Liver (tissue), 9 donors: Measurements from ENCODE around the gene BMPER. TPM values are rescaled to one million over a fixed set of nuclear protein-coding genes. Genes with fewer than 3 reads are reported as not detected.

Experiments
- DNase-seq: peaks from one replicate; pipeline ENCODE4 v3.0.0-alpha.2; 2017; ENCODE audit warnings: low spot score
- H3K27ac ChIP-seq, 2 donors: one replicate each; pipeline ENCODE4 v1.7.0; 2013; ENCODE audit warnings: inconsistent platforms in 2 of 2, low read length in 2 of 2, control low read depth in 1 of 2, low read depth in 1 of 2, mild to moderate bottlenecking in 1 of 2
- H3K27me3 ChIP-seq, 4 donors: one replicate each; pipeline versions ENCODE4 v1.6.1 to v1.7.0; 2013; ENCODE audit warnings: low read length in 3 of 4, inconsistent platforms in 1 of 4, mild to moderate bottlenecking in 1 of 4, moderate library complexity in 1 of 4; ENCODE audit not compliant: control insufficient read depth in 4 of 4, insufficient read depth in 4 of 4
- H3K36me3 ChIP-seq, 4 donors: one replicate each; pipeline versions ENCODE4 v1.6.1 to v1.7.0; 2013; ENCODE audit warnings: low read length in 3 of 4, mild to moderate bottlenecking in 3 of 4, low read depth in 1 of 4, moderate library complexity in 1 of 4; ENCODE audit not compliant: control insufficient read depth in 4 of 4, insufficient read depth in 3 of 4
- H3K4me1 ChIP-seq, 4 donors: one replicate each; pipeline versions ENCODE4 v1.6.1 to v1.7.0; 2013; ENCODE audit warnings: low read length in 3 of 4, mild to moderate bottlenecking in 3 of 4, moderate library complexity in 1 of 4; ENCODE audit not compliant: control insufficient read depth in 4 of 4, insufficient read depth in 4 of 4
- H3K4me3 ChIP-seq, 3 donors: one replicate each; pipeline versions ENCODE4 v1.6.1 to v1.7.0; 2013; ENCODE audit warnings: low read length in 3 of 3, control low read depth in 1 of 3, low read depth in 1 of 3, mild to moderate bottlenecking in 1 of 3
- H3K9ac ChIP-seq, 2 donors: one replicate each; pipeline ENCODE4 v1.7.0; 2013; ENCODE audit warnings: low read length in 2 of 2, mild to moderate bottlenecking in 2 of 2, moderate library complexity in 2 of 2, control low read depth in 1 of 2, low read depth in 1 of 2
- H3K9me3 ChIP-seq, 4 donors: one replicate each; pipeline versions ENCODE4 v1.6.1 to v1.7.0; 2013; ENCODE audit warnings: low read length in 3 of 4; ENCODE audit not compliant: control insufficient read depth in 4 of 4
- ATF3 ChIP-seq: IDR thresholded peaks from 2 replicates; pipeline ENCODE4 v1.6.1; 2016; ENCODE audit warnings: antibody characterized with exemption
- CTCF ChIP-seq: fragments of 150-350 bp; IDR thresholded peaks from 2 replicates; pipeline ENCODE4 v1.5.1; 2017; ENCODE audit warnings: improper control_type of control experiment, low read depth, low read length; ENCODE audit not compliant: missing input control
- EGR1 ChIP-seq, 2 donors: IDR thresholded peaks; 2 replicates each; pipeline ENCODE4 v1.6.1; 2016 to 2018; ENCODE audit warnings: antibody characterized with exemption in 2 of 2, low read depth in 2 of 2
- FOXA1 ChIP-seq: IDR thresholded peaks from 2 replicates; pipeline ENCODE4 v1.6.1; 2016; ENCODE audit warnings: antibody characterized with exemption
- FOXA2 ChIP-seq: IDR thresholded peaks from 2 replicates; pipeline ENCODE4 v1.6.1; 2016; ENCODE audit warnings: antibody characterized with exemption
- GABPA ChIP-seq, 2 donors: IDR thresholded peaks in 1 of 2; conservative IDR thresholded peaks in 1 of 2; 2 replicates each; pipeline ENCODE4 v1.6.1; 2016; ENCODE audit warnings: antibody characterized with exemption in 2 of 2, mild to moderate bottlenecking in 1 of 2, moderate library complexity in 1 of 2
- HNF4A ChIP-seq, 2 donors: conservative IDR thresholded peaks; 2 replicates each; pipeline ENCODE4 v1.6.1; 2016; ENCODE audit warnings: antibody characterized with exemption in 2 of 2, mild to moderate bottlenecking in 2 of 2
- HNF4G ChIP-seq: IDR thresholded peaks from 2 replicates; pipeline ENCODE4 v1.6.1; 2016; ENCODE audit warnings: antibody characterized with exemption
- JUND ChIP-seq, 2 donors: IDR thresholded peaks; 2 replicates each; pipeline ENCODE4 v1.6.1; 2016; ENCODE audit warnings: antibody characterized with exemption in 2 of 2
- NR2F2 ChIP-seq: IDR thresholded peaks from 2 replicates; pipeline ENCODE4 v1.6.1; 2016; ENCODE audit warnings: antibody characterized with exemption
- RAD21 ChIP-seq, 2 donors: IDR thresholded peaks; 2 replicates each; pipeline ENCODE4 v1.6.1; 2016; ENCODE audit warnings: antibody characterized with exemption in 2 of 2, mild to moderate bottlenecking in 2 of 2
- REST ChIP-seq: IDR thresholded peaks from 2 replicates; pipeline ENCODE4 v1.6.1; 2016; ENCODE audit warnings: antibody characterized with exemption, mild to moderate bottlenecking
- RXRA ChIP-seq, 2 donors: IDR thresholded peaks; 2 replicates each; pipeline ENCODE4 v1.6.1; 2017 to 2018; ENCODE audit warnings: antibody characterized with exemption in 2 of 2, mild to moderate bottlenecking in 1 of 2
- SP1 ChIP-seq: IDR thresholded peaks from 2 replicates; pipeline ENCODE4 v1.6.1; 2018; ENCODE audit warnings: antibody characterized with exemption, mild to moderate bottlenecking
- TAF1 ChIP-seq: conservative IDR thresholded peaks from 2 replicates; pipeline ENCODE4 v1.6.1; 2016; ENCODE audit warnings: antibody characterized with exemption, mild to moderate bottlenecking
- YY1 ChIP-seq: IDR thresholded peaks from 2 replicates; pipeline ENCODE4 v1.6.1; 2016; ENCODE audit warnings: antibody characterized with exemption, mild to moderate bottlenecking
- ZBTB33 ChIP-seq: IDR thresholded peaks from 2 replicates; pipeline ENCODE4 v1.6.1; 2016; ENCODE audit warnings: antibody characterized with exemption
- WGBS: extraction: QIAGEN DNeasy Blood & Tissue Kit; methylation state at CpG from one replicate; pipeline ENCODE4 v1.1.7; 2013; 5-methylcytosine and 5-hydroxymethylcytosine counted together
- polyA plus RNA-seq, 2 donors: library from polyadenylated mRNA; stranded (reverse) in 1 of 2; unstranded in 1 of 2; fragments of 200-250 nt in 1 of 2; fragments of >200 nt in 1 of 2; fragmentation: Nextera tagmentation in 1 of 2; extraction: Ambion mirVana in 1 of 2; gene quantifications; one replicate each; pipeline versions ENCODE4 v1.2.1 to v1.2.3, GENCODE V29; 2013 to 2015
- total RNA-seq, 2 donors: library from RNA; depleted of rRNA; stranded (reverse); fragments of >200 nt; gene quantifications; one replicate each; pipeline ENCODE4 v1.2.3, GENCODE V29; 2014
- TF ChIP-seq, protein P1 (sequence below): IDR thresholded peaks from 2 replicates; pipeline ENCODE4 v1.6.1; 2016; ENCODE audit warnings: antibody characterized with exemption
- donor health status: healthy.
- donor health status: healthy.
- donor health status: healthy.
- donor health status: healthy.
- donor health status: healthy.

The BMPER gene
- total and polyA plus RNA-seq, 4 donors = 4.0 to 8.5 (median 6.2) TPM

- H3K36me3 ChIP-seq = no peaks in the 10 kb centered on the region
- WGBS = 52% methylated on average over 4 of the region's 4 CpGs
- TF ChIP-seq SP1 = no peak
- no peak for TF ChIP-seq REST
- no peak for TF ChIP-seq RXRA (IDR thresholded peaks at IDR 0.05)
- TF ChIP-seq EGR1 (IDR thresholded peaks at IDR 0.05; ENCODE audit: low read depth in 2 of 2) = no peak
- TF ChIP-seq GABPA (IDR thresholded peaks at IDR 0.05 in 1 of 2, conservative IDR thresholded peaks at IDR 0.05 in 1 of 2) = no peak
- TF ChIP-seq NR2F2 = no peak
- TF ChIP-seq ZBTB33 = no peak
- TF ChIP-seq RAD21 (IDR thresholded peaks at IDR 0.05) = no peak
- no peak for TF ChIP-seq JUND (IDR thresholded peaks at IDR 0.05)
- TF ChIP-seq, protein P1, sequence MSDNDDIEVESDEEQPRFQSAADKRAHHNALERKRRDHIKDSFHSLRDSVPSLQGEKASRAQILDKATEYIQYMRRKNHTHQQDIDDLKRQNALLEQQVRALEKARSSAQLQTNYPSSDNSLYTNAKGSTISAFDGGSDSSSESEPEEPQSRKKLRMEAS = no peak
- TF ChIP-seq YY1 = no peak
- TF ChIP-seq ATF3 = no peak
Measured at GRCh38 chr7:34135924-34136323, 230.6 kb downstream of the BMPER start.

GRCh38 chr7:34136698-34137097 is 231.4 kb downstream of the BMPER start:
- Histone ChIP-seq H3K4me3 (no peak overlapping the region), H3K4me1 (no peaks in the 10 kb centered on the region), H3K9ac (no peak overlapping the region), H3K27ac (no peak overlapping the region), H3K27me3 (no peaks in the 10 kb centered on the region), H3K36me3 (no peaks in the 10 kb centered on the region), H3K9me3 (no peaks in the 10 kb centered on the region)
- 71% methylated on average over 5 of the region's 5 CpGs for WGBS
- no peak for DNase-seq
- TF ChIP-seq ATF3 (no peak), SP1 (no peak), RAD21 (IDR thresholded peaks at IDR 0.05) (no peak), TAF1 (no peak), NR2F2 (no peak), EGR1 (IDR thresholded peaks at IDR 0.05; ENCODE audit: low read depth in 2 of 2) (no peak), FOXA2 (no peak), JUND (IDR thresholded peaks at IDR 0.05) (no peak), HNF4G (no peak), FOXA1 (no peak), YY1 (no peak), ZBTB33 (no peak), CTCF (no peak), REST (no peak), RXRA (IDR thresholded peaks at IDR 0.05) (no peak), HNF4A (conservative IDR thresholded peaks at IDR 0.05) (no peak)

More at GRCh38 chr7:34135924-34136323, 230.6 kb downstream of the BMPER start:
- H3K27ac ChIP-seq = no peak overlapping the region
- no peak overlapping the region for H3K4me3 ChIP-seq
- no peaks in the 10 kb centered on the region for H3K9me3 ChIP-seq
- H3K27me3 ChIP-seq = no peaks in the 10 kb centered on the region
- no peaks in the 10 kb centered on the region for H3K4me1 ChIP-seq
- DNase-seq = no peak
- H3K9ac ChIP-seq = no peak overlapping the region
